PC-9 (cell line): ENCODE results near the gene UHRF1. TPM values are rescaled to one million over a fixed set of nuclear protein-coding genes. Genes with fewer than 3 reads are reported as not detected.

ENCODE experiments used
- BruUV-seq: library from RNA; stranded (reverse); fragments of 400-500 nt; replicated peaks from 2 replicates; lab custom pipeline; 2021; lab: Mats Ljungman, UMichigan
- CTCF ChIA-PET: fragments of 300-600 bp; sonication (Branson Sonifier 250); formaldehyde crosslinking; loops from one replicate; lab custom pipeline; 2022; ENCODE audit warnings: antibody characterized with exemption; lab: Charles Lee
- POLR2A ChIA-PET: fragments of 300-600 bp; sonication (Branson Sonifier 250); formaldehyde crosslinking; loops from one replicate; lab custom pipeline; 2022; ENCODE audit warnings: antibody characterized with exemption; ENCODE audit not compliant: unreplicated experiment; lab: Charles Lee
- DNase-seq, 2 experiments: peaks; one replicate each; pipeline versions ENCODE4 v3.0.0 to v3.0.0-alpha.2; 2015 to 2022; ENCODE audit warnings: mixed read lengths in 1 of 2
- H2AFZ ChIP-seq: fragments of 200-600 bp; sonication (generic); 2 replicates; pipeline ENCODE4 v1.8.1; 2017; ENCODE audit warnings: antibody characterized with exemption
- H3F3A ChIP-seq: fragments of 200-600 bp; sonication (generic); 2 replicates; pipeline ENCODE4 v1.8.1; 2017; ENCODE audit warnings: antibody characterized with exemption, mild to moderate bottlenecking, low read depth; ENCODE audit not compliant: insufficient read depth
- H3K27ac ChIP-seq: fragments of 200-600 bp; sonication (generic); 2 replicates; pipeline ENCODE4 v1.6.1; 2016; ENCODE audit warnings: mixed run types
- H3K27me3 ChIP-seq: fragments of 200-600 bp; sonication (generic); 2 replicates; pipeline ENCODE4 v1.6.1; 2016; ENCODE audit warnings: low read depth, mixed run types; ENCODE audit not compliant: insufficient read depth
- H3K36me3 ChIP-seq: fragments of 200-600 bp; sonication (generic); 2 replicates; pipeline ENCODE4 v1.6.1; 2016; ENCODE audit warnings: low read depth, mixed run types
- H3K4me1 ChIP-seq: fragments of 200-600 bp; sonication (generic); replicated peaks from 2 replicates; pipeline ENCODE4 v1.6.1; 2016; ENCODE audit warnings: mixed run types; ENCODE audit not compliant: insufficient read depth
- H3K4me2 ChIP-seq: fragments of 200-600 bp; sonication (generic); 2 replicates; pipeline ENCODE4 v1.6.1; 2017; ENCODE audit warnings: mixed run types
- H3K4me3 ChIP-seq: fragments of 200-600 bp; sonication (generic); 2 replicates; pipeline ENCODE4 v1.6.1; 2016; ENCODE audit warnings: mixed run types
- H3K79me2 ChIP-seq: fragments of 200-600 bp; sonication (generic); 2 replicates; pipeline ENCODE4 v1.6.1; 2017; ENCODE audit warnings: low read depth, mixed run types
- H3K9me2 ChIP-seq: fragments of 200-600 bp; sonication (generic); 2 replicates; pipeline ENCODE4 v1.8.1; 2017; ENCODE audit warnings: mild to moderate bottlenecking; ENCODE audit not compliant: insufficient read depth
- H3K9me3 ChIP-seq: fragments of 200-600 bp; sonication (generic); 2 replicates; pipeline ENCODE4 v1.8.1; 2016; ENCODE audit warnings: low read depth; ENCODE audit not compliant: insufficient read depth
- H4K20me1 ChIP-seq: fragments of 200-600 bp; sonication (generic); 2 replicates; pipeline ENCODE4 v1.8.1; 2017; ENCODE audit not compliant: insufficient read depth
- EZH2 ChIP-seq: fragments of 200-600 bp; sonication (generic); IDR thresholded peaks from 2 replicates; pipeline ENCODE4 v1.8.0; 2017; ENCODE audit warnings: antibody characterized with exemption, low read depth
- intact Hi-C: fragments of 100-400 bp; cut with micrococcal nuclease; formaldehyde crosslinking; loops from one replicate; pipeline ENCODE4 v1.10.0; 2022; ENCODE audit not compliant: unreplicated experiment
- total RNA-seq: library from RNA; stranded (reverse); gene quantifications from 2 replicates; pipeline ENCODE4 v1.2.3, GENCODE V29; 2021
- TF ChIP-seq, protein P1 (sequence below): fragments of 200-600 bp; sonication (generic); conservative IDR thresholded peaks from 2 replicates; pipeline ENCODE4 v1.6.1; 2017; ENCODE audit warnings: mixed run types, antibody characterized with exemption, mild to moderate bottlenecking, moderate library complexity

UHRF1 gene
- total RNA-seq, 1 experiment from 2014 or later: 61.4 TPM

DNA sequence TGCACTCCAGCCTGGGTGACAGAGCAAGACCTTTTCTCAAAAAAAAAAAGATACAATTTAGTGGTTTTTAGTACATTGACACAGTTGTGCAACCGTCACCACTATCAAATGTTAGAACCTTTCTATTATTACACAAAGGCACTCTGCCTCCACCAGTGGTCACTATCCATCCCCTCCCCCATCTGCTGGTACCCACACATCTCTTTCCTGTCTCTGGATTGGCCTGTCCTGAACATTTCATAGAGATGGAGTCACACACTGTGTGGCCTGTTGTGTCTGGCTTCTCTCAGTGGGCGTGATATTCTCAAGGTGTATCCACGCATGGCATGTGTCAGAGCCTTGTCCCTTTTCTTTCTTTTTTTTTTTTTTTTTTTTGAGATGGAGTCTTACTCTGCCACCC, 70.8 kb downstream of the UHRF1 start:
- H3K4me3 ChIP-seq: no peak overlapping the region
- H3K36me3 ChIP-seq: no peaks in the 10 kb centered on the region
- H3F3A ChIP-seq: no peaks in the 10 kb centered on the region
- no peak overlapping the region for H3K4me2 ChIP-seq
- H3K4me1 ChIP-seq: no peaks in the 10 kb centered on the region
- TF ChIP-seq, protein P1, sequence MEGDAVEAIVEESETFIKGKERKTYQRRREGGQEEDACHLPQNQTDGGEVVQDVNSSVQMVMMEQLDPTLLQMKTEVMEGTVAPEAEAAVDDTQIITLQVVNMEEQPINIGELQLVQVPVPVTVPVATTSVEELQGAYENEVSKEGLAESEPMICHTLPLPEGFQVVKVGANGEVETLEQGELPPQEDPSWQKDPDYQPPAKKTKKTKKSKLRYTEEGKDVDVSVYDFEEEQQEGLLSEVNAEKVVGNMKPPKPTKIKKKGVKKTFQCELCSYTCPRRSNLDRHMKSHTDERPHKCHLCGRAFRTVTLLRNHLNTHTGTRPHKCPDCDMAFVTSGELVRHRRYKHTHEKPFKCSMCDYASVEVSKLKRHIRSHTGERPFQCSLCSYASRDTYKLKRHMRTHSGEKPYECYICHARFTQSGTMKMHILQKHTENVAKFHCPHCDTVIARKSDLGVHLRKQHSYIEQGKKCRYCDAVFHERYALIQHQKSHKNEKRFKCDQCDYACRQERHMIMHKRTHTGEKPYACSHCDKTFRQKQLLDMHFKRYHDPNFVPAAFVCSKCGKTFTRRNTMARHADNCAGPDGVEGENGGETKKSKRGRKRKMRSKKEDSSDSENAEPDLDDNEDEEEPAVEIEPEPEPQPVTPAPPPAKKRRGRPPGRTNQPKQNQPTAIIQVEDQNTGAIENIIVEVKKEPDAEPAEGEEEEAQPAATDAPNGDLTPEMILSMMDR: no peak
- TF ChIP-seq EZH2: no peak
- CTCF ChIA-PET: interaction anchor here (1.0 kb wide), 1 partner anchor 21 kb away, joined by 4 read pairs; no protein-coding TSS in a partner anchor
- DNase-seq: no peak
- intact Hi-C loops: no loop called here
- no peak overlapping the region for H2AFZ ChIP-seq
- H4K20me1 ChIP-seq: peaks cover 5% of the 10 kb centered on the region; the same call in 1 of the 2 replicates
- POLR2A ChIA-PET: no interaction called here
- peaks cover under 1% of the 10 kb centered on the region; the same call in 1 of the 2 replicates for H3K79me2 ChIP-seq
- no TSS peak for BruUV-seq
- H3K9me2 ChIP-seq: no peaks in the 10 kb centered on the region
- no peak overlapping the region for H3K27ac ChIP-seq
- no peaks in the 10 kb centered on the region for H3K27me3 ChIP-seq
- H3K9me3 ChIP-seq: no peaks in the 10 kb centered on the region

DNA sequence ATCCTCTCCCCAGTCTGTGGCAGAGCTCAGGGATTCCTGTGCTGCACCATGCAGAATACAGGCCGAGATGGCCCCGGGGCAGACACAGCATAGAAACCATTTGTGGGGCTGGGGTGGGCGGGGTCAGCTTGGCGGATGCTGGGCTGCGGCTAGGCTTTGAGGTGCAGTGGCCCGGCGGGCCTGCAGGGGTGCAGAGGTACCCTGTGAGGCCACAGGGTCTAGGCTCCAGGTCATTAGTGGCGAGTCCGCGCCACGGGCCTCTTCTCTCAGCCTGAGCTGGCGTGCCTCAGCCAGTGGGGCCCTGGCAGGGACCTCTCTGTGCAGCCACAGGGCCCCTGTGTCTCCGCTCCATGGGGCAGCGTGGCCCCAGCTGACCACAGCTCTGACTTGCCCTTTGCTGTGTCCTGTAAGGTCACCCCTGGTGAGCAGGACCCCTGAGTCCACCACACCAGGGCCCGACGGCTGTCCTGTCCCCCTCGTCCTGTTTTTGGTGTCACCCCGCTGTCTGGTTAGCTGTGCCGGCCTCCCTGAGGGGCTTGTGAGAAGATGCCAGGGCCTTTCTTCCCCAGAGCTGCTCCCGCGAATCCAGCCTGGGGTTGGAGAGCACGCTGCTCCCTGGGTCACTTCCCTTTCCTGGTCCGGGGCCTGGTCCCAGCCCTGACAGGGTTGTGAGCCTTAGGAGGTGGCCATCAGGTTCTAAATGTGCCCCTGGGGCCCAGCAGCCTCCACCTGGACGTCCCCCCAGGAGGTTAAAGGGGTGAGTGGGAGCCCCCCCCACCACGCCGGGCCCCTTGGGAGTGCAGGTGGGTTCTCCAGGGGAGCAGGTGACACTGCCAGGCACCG, 71.8 kb downstream of the UHRF1 start:
- no TSS peak for BruUV-seq
- no peaks in the 10 kb centered on the region for H3K4me1 ChIP-seq

DNA sequence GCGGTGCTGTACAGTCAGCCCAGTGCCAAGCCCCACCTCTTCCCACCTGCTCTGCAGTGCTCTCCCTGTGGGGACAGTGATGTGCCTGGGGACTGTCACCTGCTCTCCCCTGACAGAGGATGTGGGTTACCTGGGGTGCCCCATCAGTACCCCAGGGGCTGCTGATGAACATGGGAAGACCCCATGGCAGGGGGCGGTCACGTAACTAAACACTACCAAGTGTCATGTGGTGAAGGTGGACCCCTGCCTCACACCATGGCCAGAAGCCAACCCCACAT, 72.3 kb downstream of the UHRF1 start:
- H3K4me3 ChIP-seq: no peak overlapping the region
- intact Hi-C loops: no loop called here
- TF ChIP-seq, protein P1: no peak
- no peak for TF ChIP-seq EZH2

More for the DNA sequence above, 71.8 kb downstream of the UHRF1 start:
- no peaks in the 10 kb centered on the region for H3K27me3 ChIP-seq
- H3F3A ChIP-seq: no peaks in the 10 kb centered on the region
- intact Hi-C loops: no loop called here
- H3K27ac ChIP-seq: no peak overlapping the region
- TF ChIP-seq, protein P1: no peak
- no peak for TF ChIP-seq EZH2
- H3K79me2 ChIP-seq: no peaks in the 10 kb centered on the region
- peaks cover 5% of the 10 kb centered on the region; the same call in 1 of the 2 replicates for H4K20me1 ChIP-seq
- no peaks in the 10 kb centered on the region for H3K9me3 ChIP-seq
- no peaks in the 10 kb centered on the region for H3K9me2 ChIP-seq
- no peaks in the 10 kb centered on the region for H3K36me3 ChIP-seq
- H3K4me3 ChIP-seq: no peak overlapping the region
- no peak overlapping the region for H2AFZ ChIP-seq
- ChIA-PET CTCF (no interaction called here), POLR2A (no interaction called here)
- no peak for DNase-seq
- H3K4me2 ChIP-seq: no peak overlapping the region

More for the DNA sequence above, 72.3 kb downstream of the UHRF1 start:
- Histone ChIP-seq H3K27ac (no peak overlapping the region), H3K9me2 (no peaks in the 10 kb centered on the region), H4K20me1 (peaks cover 5% of the 10 kb centered on the region; the same call in 1 of the 2 replicates), H3K4me2 (no peak overlapping the region), H3K79me2 (no peaks in the 10 kb centered on the region), H3K9me3 (no peaks in the 10 kb centered on the region), H3K36me3 (no peaks in the 10 kb centered on the region), H2AFZ (no peak overlapping the region), H3F3A (no peaks in the 10 kb centered on the region), H3K27me3 (no peaks in the 10 kb centered on the region), H3K4me1 (no peaks in the 10 kb centered on the region)
- ChIA-PET CTCF (no interaction called here), POLR2A (interaction anchor here (0.7 kb wide), 1 partner anchor 613 kb away, joined by 19 read pairs; no protein-coding TSS in a partner anchor)
- BruUV-seq: no TSS peak
- DNase-seq: no peak
